H9 (cell line): ENCODE results near the gene PRPF40A. TPM values are rescaled to one million over a fixed set of nuclear protein-coding genes. Genes with fewer than 3 reads are reported as not detected.

Experiments
- DNase-seq: peaks from one replicate; pipeline ENCODE4 v3.0.0-alpha.2; 2017
- H2AFZ ChIP-seq: one replicate; pipeline ENCODE4 v1.6.1; 2013; ENCODE audit warnings: mild to moderate bottlenecking, low read length, control low read depth, moderate library complexity
- H2AK5ac ChIP-seq: 2 replicates; pipeline ENCODE4 v1.6.1; 2013; ENCODE audit warnings: low read length, control low read depth, mixed read lengths; ENCODE audit not compliant: insufficient read length
- H2BK120ac ChIP-seq: one replicate; pipeline ENCODE4 v1.6.1; 2013; ENCODE audit warnings: low read depth, mild to moderate bottlenecking, low read length, control low read depth, inconsistent platforms; ENCODE audit not compliant: poor library complexity, severe bottlenecking
- H2BK12ac ChIP-seq: 2 replicates; pipeline ENCODE4 v1.6.1; 2013; ENCODE audit warnings: low read length, control low read depth, mixed read lengths, low read depth; ENCODE audit not compliant: insufficient read length
- H2BK15ac ChIP-seq: 2 replicates; pipeline ENCODE4 v1.6.1; 2013; ENCODE audit warnings: low read depth, low read length, control low read depth
- H2BK20ac ChIP-seq: one replicate; pipeline ENCODE4 v1.6.1; 2013; ENCODE audit warnings: low read depth, mild to moderate bottlenecking, low read length, control low read depth, inconsistent platforms; ENCODE audit not compliant: poor library complexity, severe bottlenecking
- H2BK5ac ChIP-seq: 2 replicates; pipeline ENCODE4 v1.6.1; 2013; ENCODE audit warnings: low read length, control low read depth, mixed read lengths; ENCODE audit not compliant: insufficient read length
- H3K14ac ChIP-seq: 2 replicates; pipeline ENCODE4 v1.6.1; 2013; ENCODE audit warnings: low read length, control low read depth; ENCODE audit not compliant: insufficient read depth
- H3K18ac ChIP-seq: 2 replicates; pipeline ENCODE4 v1.6.1; 2013; ENCODE audit warnings: low read depth, mild to moderate bottlenecking, mixed read lengths, low read length, control low read depth; ENCODE audit not compliant: insufficient read length
- H3K23ac ChIP-seq: 2 replicates; pipeline ENCODE4 v1.6.1; 2013; ENCODE audit warnings: low read length, control low read depth, mixed read lengths, low read depth; ENCODE audit not compliant: insufficient read length
- H3K23me2 ChIP-seq: 2 replicates; pipeline ENCODE4 v1.6.1; 2013; ENCODE audit warnings: low read depth, mild to moderate bottlenecking, mixed read lengths, low read length, control low read depth; ENCODE audit not compliant: insufficient read length, poor library complexity, severe bottlenecking
- H3K27ac ChIP-seq: 2 replicates; pipeline ENCODE4 v1.5.1; 2013; ENCODE audit warnings: low read length, control low read depth, mixed read lengths, low read depth; ENCODE audit not compliant: insufficient read length
- H3K27me3 ChIP-seq: 2 replicates; pipeline ENCODE4 v1.6.1; 2013; ENCODE audit warnings: low read length, control low read depth, inconsistent platforms; ENCODE audit not compliant: insufficient read depth
- H3K4ac ChIP-seq: 2 replicates; pipeline ENCODE4 v1.6.1; 2013; ENCODE audit warnings: low read depth, mild to moderate bottlenecking, control low read depth, inconsistent platforms, low read length, moderate library complexity
- H3K4me1 ChIP-seq: 2 replicates; pipeline ENCODE4 v1.6.1; 2013; ENCODE audit warnings: low read length, control low read depth, inconsistent platforms; ENCODE audit not compliant: insufficient read depth
- H3K4me2 ChIP-seq: 2 replicates; pipeline ENCODE4 v1.6.1; 2013; ENCODE audit warnings: low read length, control low read depth, mixed read lengths; ENCODE audit not compliant: insufficient read length, insufficient read depth
- H3K56ac ChIP-seq: 2 replicates; pipeline ENCODE4 v1.6.1; 2013; ENCODE audit warnings: low read depth, mild to moderate bottlenecking, mixed read lengths, low read length, control low read depth; ENCODE audit not compliant: insufficient read length
- H3K79me1 ChIP-seq: 2 replicates; pipeline ENCODE4 v1.6.1; 2013; ENCODE audit warnings: low read depth, mild to moderate bottlenecking, moderate library complexity, low read length, control low read depth, inconsistent platforms; ENCODE audit not compliant: insufficient read depth, poor library complexity, severe bottlenecking
- H3K79me2 ChIP-seq: 2 replicates; pipeline ENCODE4 v1.6.1; 2013; ENCODE audit warnings: low read length, control low read depth, inconsistent platforms; ENCODE audit not compliant: insufficient read depth
- H3K9ac ChIP-seq: 2 replicates; pipeline ENCODE4 v1.6.1; 2013; ENCODE audit warnings: low read length, control low read depth, mixed read lengths; ENCODE audit not compliant: insufficient read length; ENCODE audit errors: extremely low read depth
- H3K9me3 ChIP-seq: one replicate; pipeline ENCODE4 v1.6.1; 2013; ENCODE audit warnings: low read depth, low read length, inconsistent platforms; ENCODE audit not compliant: control insufficient read depth
- H3T11ph ChIP-seq: one replicate; pipeline ENCODE4 v1.6.1; 2013; ENCODE audit warnings: mild to moderate bottlenecking, low read length, control low read depth, inconsistent platforms
- H4K20me1 ChIP-seq: one replicate; pipeline ENCODE4 v1.6.1; 2013; ENCODE audit not compliant: control insufficient read depth, insufficient read length, insufficient read depth
- H4K5ac ChIP-seq: 2 replicates; pipeline ENCODE4 v1.6.1; 2013; ENCODE audit warnings: low read depth, mild to moderate bottlenecking, mixed read lengths, low read length, control low read depth; ENCODE audit not compliant: insufficient read length
- H4K8ac ChIP-seq: replicated peaks from 2 replicates; pipeline ENCODE4 v1.6.1; 2013; ENCODE audit warnings: low read length, control low read depth, mixed read lengths, low read depth; ENCODE audit not compliant: insufficient read length
- H4K91ac ChIP-seq: 2 replicates; pipeline ENCODE4 v1.6.1; 2013; ENCODE audit warnings: low read depth, mild to moderate bottlenecking, moderate library complexity, mixed read lengths, low read length, control low read depth; ENCODE audit not compliant: insufficient read length
- H3K27ac Mint-ChIP-seq, 3 experiments: 2 replicates in 2 of 3; 3 replicates in 1 of 3; pipeline ENCODE4 v1.8.0; 2020 to 2021; ENCODE audit warnings: mixed read lengths in 3 of 3, mild to moderate bottlenecking in 1 of 3, moderate library complexity in 1 of 3
- H3K27me3 Mint-ChIP-seq: 2 replicates; pipeline ENCODE4 v1.8.0; 2021; ENCODE audit warnings: low read depth, mild to moderate bottlenecking, moderate library complexity, mixed read lengths
- H3K36me3 Mint-ChIP-seq, 3 experiments: 2 replicates in 2 of 3; 3 replicates in 1 of 3; pipeline ENCODE4 v1.8.0; 2020 to 2021; ENCODE audit warnings: low read depth in 3 of 3, mixed read lengths in 3 of 3; ENCODE audit not compliant: insufficient read depth in 1 of 3
- H3K4me1 Mint-ChIP-seq, 2 experiments: 2 replicates each; pipeline ENCODE4 v1.8.0; 2020; ENCODE audit warnings: mixed read lengths in 2 of 2
- H3K4me3 Mint-ChIP-seq, 2 experiments: 2 replicates in 1 of 2; 3 replicates in 1 of 2; pipeline ENCODE4 v1.8.0; 2020 to 2021; ENCODE audit warnings: mild to moderate bottlenecking in 2 of 2, mixed read lengths in 2 of 2, moderate library complexity in 1 of 2
- H3K9me3 Mint-ChIP-seq, 2 experiments: 2 replicates in 1 of 2; 3 replicates in 1 of 2; pipeline ENCODE4 v1.8.0; 2020; ENCODE audit warnings: mild to moderate bottlenecking in 2 of 2, mixed read lengths in 2 of 2, moderate library complexity in 1 of 2
- CTCF ChIP-seq: fragments of 200-600 bp; sonication (generic); conservative IDR thresholded peaks from 3 replicates; pipeline ENCODE4 v1.8.0; 2021; ENCODE audit warnings: antibody characterized with exemption, mild to moderate bottlenecking
- WGBS: extraction: QIAGEN DNeasy Blood & Tissue Kit; methylation state at CpG from one replicate; pipeline ENCODE4 v1.1.7; 2013; ENCODE audit warnings: missing lambda C conversion rate, low lambda C conversion rate, mixed read lengths; ENCODE audit not compliant: insufficient read length; ENCODE audit errors: extremely low coverage; 5-methylcytosine and 5-hydroxymethylcytosine counted together
- total RNA-seq: library from RNA; stranded (reverse); gene quantifications from 2 replicates; pipeline ENCODE4 v1.2.1, GENCODE V29; 2021

The PRPF40A gene
- total RNA-seq, 1 experiment from 2014 or later: 158 TPM

GRCh38 chr2:152658221-152658620 lies 59.0 kb downstream of the PRPF40A start:
- no peak overlapping the region for H3T11ph ChIP-seq
- H3K4me1 ChIP-seq: no peaks in the 10 kb centered on the region
- H2AFZ ChIP-seq: no peak overlapping the region
- no peak overlapping the region for H2AK5ac ChIP-seq
- H3K23ac ChIP-seq: no peak overlapping the region
- H3K18ac ChIP-seq: no peak overlapping the region
- H3K9me3 Mint-ChIP-seq: no peaks in the 10 kb centered on the region
- H4K8ac ChIP-seq: no peak overlapping the region
- H3K9me3 ChIP-seq: no peaks in the 10 kb centered on the region
- no peaks in the 10 kb centered on the region for H4K20me1 ChIP-seq
- no peak overlapping the region for H2BK12ac ChIP-seq
- no peaks in the 10 kb centered on the region for H3K79me1 ChIP-seq
- no peak overlapping the region for H3K4me2 ChIP-seq
- H3K27ac Mint-ChIP-seq: no peak overlapping the region
- WGBS: no CpG with 5 or more reads among the region's 1 CpG
- no peak overlapping the region for H4K5ac ChIP-seq
- no peak overlapping the region for H2BK120ac ChIP-seq
- H2BK15ac ChIP-seq: no peak overlapping the region
- H2BK5ac ChIP-seq: no peak overlapping the region
- no peak overlapping the region for H3K56ac ChIP-seq
- no peak for TF ChIP-seq CTCF
- no peak overlapping the region for H2BK20ac ChIP-seq
- H3K4me3 Mint-ChIP-seq: no peak overlapping the region
- H3K79me2 ChIP-seq: no peaks in the 10 kb centered on the region
- H3K4me1 Mint-ChIP-seq: no peaks in the 10 kb centered on the region
- no peak overlapping the region for H3K9ac ChIP-seq
- H3K14ac ChIP-seq: no peak overlapping the region
- no peaks in the 10 kb centered on the region for H3K23me2 ChIP-seq
- H3K27me3 Mint-ChIP-seq: no peaks in the 10 kb centered on the region
- DNase-seq: no peak
- no peak overlapping the region for H3K4ac ChIP-seq
- H3K27ac ChIP-seq: no peak overlapping the region
- H4K91ac ChIP-seq: no peak overlapping the region
- peaks cover 40 to 84% (median 76%) of the 10 kb centered on the region in 3 experiments; a peak in 6 of 7 replicates for H3K36me3 Mint-ChIP-seq
- no peaks in the 10 kb centered on the region for H3K27me3 ChIP-seq
